IPS-18a (cell line): Measurements from ENCODE around the gene GNAQ.
"Not testable (repeated sequence)": the region's sequence is repeated elsewhere in the genome, so short reads cannot be mapped to it uniquely, and the experiment has no call there.

ENCODE experiments used
- H3K27ac ChIP-seq: one replicate; pipeline ENCODE4 v1.5.1; 2013; ENCODE audit warnings: low read length
- H3K27me3 ChIP-seq: one replicate; pipeline ENCODE4 v1.6.1; 2013; ENCODE audit warnings: mild to moderate bottlenecking, low read length; ENCODE audit not compliant: control insufficient read depth, insufficient read depth
- H3K36me3 ChIP-seq: one replicate; pipeline ENCODE4 v1.6.1; 2013; ENCODE audit warnings: low read depth, low read length; ENCODE audit not compliant: control insufficient read depth
- H3K4me1 ChIP-seq: one replicate; pipeline ENCODE4 v1.6.1; 2013; ENCODE audit warnings: low read depth, low read length; ENCODE audit not compliant: control insufficient read depth
- H3K4me3 ChIP-seq: one replicate; pipeline ENCODE4 v1.5.1; 2013; ENCODE audit warnings: low read length
- H3K9ac ChIP-seq: one replicate; pipeline ENCODE4 v1.6.1; 2013; ENCODE audit warnings: mild to moderate bottlenecking, low read length, moderate library complexity
- H3K9me3 ChIP-seq: one replicate; pipeline ENCODE4 v1.6.1; 2013; ENCODE audit warnings: low read depth, low read length; ENCODE audit not compliant: control insufficient read depth

Gene GNAQ

GRCh38 chr9:77731008-77731698 lies 300.5 kb downstream of the GNAQ start:
- Histone ChIP-seq H3K9me3 (no peaks in the 10 kb centered on the region), H3K9ac (no peak overlapping the region), H3K27me3 (no peaks in the 10 kb centered on the region), H3K4me3 (no peak overlapping the region), H3K27ac (no peak overlapping the region), H3K36me3 (peaks cover 16% of the 10 kb centered on the region), H3K4me1 (peaks cover 15% of the 10 kb centered on the region)

- no peak overlapping the region for H3K27ac ChIP-seq
- no peaks in the 10 kb centered on the region for H3K9me3 ChIP-seq
- H3K36me3 ChIP-seq, result peaks cover 20% of the 10 kb centered on the region
- H3K9ac ChIP-seq, result no peak overlapping the region
- H3K4me3 ChIP-seq, result no peak overlapping the region
- H3K27me3 ChIP-seq, result no peaks in the 10 kb centered on the region
- H3K4me1 ChIP-seq, result peaks cover 4% of the 10 kb centered on the region
Observed at GRCh38 chr9:77729177-77729576, 302.4 kb downstream of the GNAQ start.

- no peaks in the 10 kb centered on the region for H3K9me3 ChIP-seq
- peaks cover 4% of the 10 kb centered on the region for H3K4me1 ChIP-seq
- H3K27me3 ChIP-seq, result no peaks in the 10 kb centered on the region
- H3K9ac ChIP-seq, result no peak overlapping the region
- no peak overlapping the region for H3K27ac ChIP-seq
- no peak overlapping the region for H3K4me3 ChIP-seq
- peaks cover 20% of the 10 kb centered on the region for H3K36me3 ChIP-seq
Observed at GRCh38 chr9:77726814-77727213, 304.8 kb downstream of the GNAQ start.

- peaks cover 5% of the 10 kb centered on the region for H3K4me1 ChIP-seq
- no peaks in the 10 kb centered on the region for H3K27me3 ChIP-seq
- no peak overlapping the region for H3K4me3 ChIP-seq
- H3K9me3 ChIP-seq, result no peaks in the 10 kb centered on the region
- peaks cover 20% of the 10 kb centered on the region for H3K36me3 ChIP-seq
- no peak overlapping the region for H3K9ac ChIP-seq
- no peak overlapping the region for H3K27ac ChIP-seq
Observed at GRCh38 chr9:77726289-77726688, 305.3 kb downstream of the GNAQ start.

GRCh38 chr9:77725820-77726219 lies 305.8 kb downstream of the GNAQ start:
- H3K27ac ChIP-seq, result no peak overlapping the region
- peaks cover 7% of the 10 kb centered on the region for H3K4me1 ChIP-seq
- no peak overlapping the region for H3K9ac ChIP-seq
- no peaks in the 10 kb centered on the region for H3K9me3 ChIP-seq
- H3K4me3 ChIP-seq, result no peak overlapping the region
- no peaks in the 10 kb centered on the region for H3K27me3 ChIP-seq
- H3K36me3 ChIP-seq, result peaks cover 20% of the 10 kb centered on the region

GRCh38 chr9:77725046-77725694 lies 306.4 kb downstream of the GNAQ start:
- Histone ChIP-seq H3K27me3 (no peaks in the 10 kb centered on the region), H3K36me3 (peaks cover 20% of the 10 kb centered on the region), H3K4me3 (no peak overlapping the region), H3K9ac (no peak overlapping the region), H3K27ac (no peak overlapping the region), H3K4me1 (peaks cover 13% of the 10 kb centered on the region), H3K9me3 (no peaks in the 10 kb centered on the region)

- not testable (repeated sequence) for H3K4me3 ChIP-seq, H3K9ac ChIP-seq, H3K27ac ChIP-seq, H3K27me3 ChIP-seq, H3K9me3 ChIP-seq, H3K36me3 ChIP-seq
- H3K4me1 ChIP-seq, result peaks cover 44% of the 10 kb centered on the region
Observed at GRCh38 chr9:77721156-77721555, 310.5 kb downstream of the GNAQ start.

- H3K4me1 ChIP-seq, result peaks cover 51% of the 10 kb centered on the region
Observed at GRCh38 chr9:77719321-77719720, 312.3 kb downstream of the GNAQ start.

GRCh38 chr9:77718298-77718640 lies 313.3 kb downstream of the GNAQ start:
- not testable (repeated sequence) for H3K36me3 ChIP-seq, H3K27me3 ChIP-seq, H3K9me3 ChIP-seq, H3K4me3 ChIP-seq
- peak overlapping the region; percentile 41 for H3K9ac ChIP-seq
- peaks cover 53% of the 10 kb centered on the region for H3K4me1 ChIP-seq
- peak overlapping the region; percentile 73 for H3K27ac ChIP-seq

More at GRCh38 chr9:77719321-77719720, 312.3 kb downstream of the GNAQ start:
- Histone ChIP-seq H3K9me3 (no peaks in the 10 kb centered on the region), H3K4me3 (no peak overlapping the region), H3K27me3 (no peaks in the 10 kb centered on the region), H3K9ac (no peak overlapping the region), H3K27ac (peak overlapping the region; percentile 34), H3K36me3 (no peaks in the 10 kb centered on the region)

- H3K9ac ChIP-seq, result peak overlapping the region; percentile 41
- H3K9me3 ChIP-seq, H3K4me3 ChIP-seq, H3K36me3 ChIP-seq, H3K27me3 ChIP-seq: not testable (repeated sequence)
- peak overlapping the region; percentile 73 for H3K27ac ChIP-seq
- peaks cover 53% of the 10 kb centered on the region for H3K4me1 ChIP-seq
Observed at GRCh38 chr9:77717608-77718297, 313.9 kb downstream of the GNAQ start.

- no peaks in the 10 kb centered on the region for H3K9me3 ChIP-seq
- H3K9ac ChIP-seq, result no peak overlapping the region
- H3K27ac ChIP-seq, result no peak overlapping the region
- H3K27me3 ChIP-seq, result no peaks in the 10 kb centered on the region
- no peaks in the 10 kb centered on the region for H3K36me3 ChIP-seq
- H3K4me3 ChIP-seq, result no peak overlapping the region
- H3K4me1 ChIP-seq, result peaks cover 33% of the 10 kb centered on the region
Observed at GRCh38 chr9:77714077-77714549, 317.5 kb downstream of the GNAQ start.
